Hypothalamus (tissue), 51 donors: Measurements from ENCODE around the gene DGKA.
"Not testable (repeated sequence)": the region's sequence is repeated elsewhere in the genome, so short reads cannot be mapped to it uniquely, and the experiment has no call there.

Experiments
- DNase-seq, 51 donors: peaks; one replicate each; lab custom pipeline; 2025; lab: John Stamatoyannopoulos, UW

Gene DGKA

GRCh38 chr12:55995366-55995765, 64.4 kb downstream of the DGKA start:
- no peak for DNase-seq

- DNase-seq, result peak in 27 of 51 donors; percentile 3 to 68 (median 31)
Measured at GRCh38 chr12:55996201-55996714, 65.3 kb downstream of the DGKA start.

GRCh38 chr12:55996715-55997534, 66.0 kb downstream of the DGKA start, which contains the start of gene SUOX:
Gene SUOX (plus strand): TSS chr12:55997276. CDS start chr12:56002222, 4,946 bp downstream.
- DNase-seq, result peak; percentile 36 to 99 (median 94)

GRCh38 chr12:55997535-55997859, 66.5 kb downstream of the DGKA start:
- DNase-seq, result peak in 4 of 51 donors; percentile 25 to 29 (median 27)

GRCh38 chr12:55999522-55999921, 68.6 kb downstream of the DGKA start:
- not testable (repeated sequence) for DNase-seq

- DNase-seq, result not testable (repeated sequence)
Measured at GRCh38 chr12:55999999-56000540, 69.1 kb downstream of the DGKA start.

GRCh38 chr12:56001487-56002100, 70.6 kb downstream of the DGKA start:
- no peak for DNase-seq

GRCh38 chr12:56003376-56003775, 72.4 kb downstream of the DGKA start:
- not testable (repeated sequence) for DNase-seq
